ENCODE measurements around the gene IFI35. TPM values are rescaled to one million over a fixed set of nuclear protein-coding genes. Genes with fewer than 3 reads are reported as not detected.

The IFI35 gene
- 18.2 to 21.6 TPM (median 18.9 TPM) in 5 replicates for total RNA-seq (2022; extraction: Qiagen RNA extraction; ENCODE audit: low read depth)

GRCh38 chr17:43006639-43007551 lies at the start of gene IFI35:
TSS of gene IFI35 (plus strand) at chr17:43006784. CDS start at chr17:43006948, 164 bp downstream.

GRCh38 chr17:42964161-42964932 lies 42.2 kb upstream of the IFI35 start, which contains the start of gene AARSD1:
TSS of gene AARSD1 (minus strand) at chr17:42964454. CDS start at chr17:42964440, 14 bp downstream.

GRCh38 chr17:42979511-42980273 lies 26.9 kb upstream of the IFI35 start, which contains the start of gene PTGES3L:
TSS of gene PTGES3L (minus strand) at chr17:42980080. CDS start at chr17:42980053, 27 bp downstream.

GRCh38 chr17:42980274-42980765 lies 26.3 kb upstream of the IFI35 start, which contains the start of gene RUNDC1:
TSS of gene RUNDC1 (plus strand) at chr17:42980565. CDS start at chr17:42980577, 12 bp downstream.

GRCh38 chr17:42997984-42998938 lies 8.3 kb upstream of the IFI35 start, which contains the start of gene RPL27:
TSS of gene RPL27 (plus strand) at chr17:42998419. CDS start at chr17:42998751, 332 bp downstream.

GRCh38 chr17:43021741-43022512 lies 15.3 kb downstream of the IFI35 start, which contains the start of gene VAT1:
TSS of gene VAT1 (minus strand) at chr17:43022385. CDS start at chr17:43022322, 63 bp downstream.

GRCh38 chr17:43024407-43025289 lies 18.1 kb downstream of the IFI35 start, which contains the start of gene RND2:
TSS of gene RND2 (plus strand) at chr17:43025231. CDS start at chr17:43025348, 117 bp downstream.

Other genes starting within 250 kb of the IFI35 start
- 0.65 to 1.7 TPM (median 1.4 TPM) in 5 replicates for gene RAMP2, start 245.6 kb upstream of the IFI35 start, total RNA-seq (2022; extraction: Qiagen RNA extraction; ENCODE audit: low read depth)
- gene VPS25, start 233.3 kb upstream of the IFI35 start, total RNA-seq (2022; extraction: Qiagen RNA extraction; ENCODE audit: low read depth): 121 to 129 TPM (median 125 TPM) in 5 replicates
- 0.90 to 1.1 TPM (median 1.0 TPM) in 5 replicates for gene WNK4, start 226.2 kb upstream of the IFI35 start, total RNA-seq (2022; extraction: Qiagen RNA extraction; ENCODE audit: low read depth)
- gene COA3, start 208.1 kb upstream of the IFI35 start, total RNA-seq (2022; extraction: Qiagen RNA extraction; ENCODE audit: low read depth): 125 to 149 TPM (median 135 TPM) in 5 replicates
- 0.05 to 0.08 TPM (median 0.06 TPM) in 3 of 5 replicates, not detected in the others for gene CNTD1, start 207.9 kb upstream of the IFI35 start, total RNA-seq (2022; extraction: Qiagen RNA extraction; ENCODE audit: low read depth)
- 76.1 to 101 TPM (median 78.7 TPM) in 5 replicates for gene BECN1, start 182.5 kb upstream of the IFI35 start, total RNA-seq (2022; extraction: Qiagen RNA extraction; ENCODE audit: low read depth)
- 225 to 285 TPM (median 238 TPM) in 5 replicates for gene PSME3, start 173.4 kb upstream of the IFI35 start, total RNA-seq (2022; extraction: Qiagen RNA extraction; ENCODE audit: low read depth)
- gene AOC2, start 162.2 kb upstream of the IFI35 start, total RNA-seq (2022; extraction: Qiagen RNA extraction; ENCODE audit: low read depth): 1.8 to 2.3 TPM (median 1.9 TPM) in 5 replicates
- 1.1 to 2.2 TPM (median 1.4 TPM) in 5 replicates for gene AOC3, start 155.6 kb upstream of the IFI35 start, total RNA-seq (2022; extraction: Qiagen RNA extraction; ENCODE audit: low read depth)
- not detected in 5 replicates for gene G6PC1, start 106.0 kb upstream of the IFI35 start, total RNA-seq (2022; extraction: Qiagen RNA extraction; ENCODE audit: low read depth)
- 53.8 to 58.0 TPM (median 57.6 TPM) in 5 replicates for gene AARSD1, start 42.3 kb upstream of the IFI35 start, total RNA-seq (2022; extraction: Qiagen RNA extraction; ENCODE audit: low read depth)
- gene PTGES3L, start 26.7 kb upstream of the IFI35 start, total RNA-seq (2022; extraction: Qiagen RNA extraction; ENCODE audit: low read depth): 0.73 to 2.0 TPM (median 1.0 TPM) in 5 replicates
- 20.6 to 23.0 TPM (median 22.1 TPM) in 5 replicates for gene RUNDC1, start 26.2 kb upstream of the IFI35 start, total RNA-seq (2022; extraction: Qiagen RNA extraction; ENCODE audit: low read depth)
- gene RPL27, start 8.4 kb upstream of the IFI35 start, total RNA-seq (2022; extraction: Qiagen RNA extraction; ENCODE audit: low read depth): 2,973 to 3,984 TPM (median 3,050 TPM) in 5 replicates
- gene VAT1, start 15.6 kb downstream of the IFI35 start, total RNA-seq (2022; extraction: Qiagen RNA extraction; ENCODE audit: low read depth): 211 to 235 TPM (median 231 TPM) in 5 replicates
- 0.07 to 0.29 TPM (median 0.17 TPM) in 5 replicates for gene RND2, start 18.4 kb downstream of the IFI35 start, total RNA-seq (2022; extraction: Qiagen RNA extraction; ENCODE audit: low read depth)
- 21.8 to 26.1 TPM (median 23.4 TPM) in 5 replicates for gene BRCA1, start 118.6 kb downstream of the IFI35 start, total RNA-seq (2022; extraction: Qiagen RNA extraction; ENCODE audit: low read depth)
- gene NBR1, start 164.4 kb downstream of the IFI35 start, total RNA-seq (2022; extraction: Qiagen RNA extraction; ENCODE audit: low read depth): 29.1 to 41.6 TPM (median 39.5 TPM) in 5 replicates
- 0.77 to 1.5 TPM (median 0.94 TPM) in 5 replicates for gene TMEM106A, start 205.1 kb downstream of the IFI35 start, total RNA-seq (2022; extraction: Qiagen RNA extraction; ENCODE audit: low read depth)
- not detected in 5 replicates for gene CCDC200, start 221.8 kb downstream of the IFI35 start, total RNA-seq (2022; extraction: Qiagen RNA extraction; ENCODE audit: low read depth)
- not detected in 5 replicates for gene RNU2-1, start 227.2 kb downstream of the IFI35 start, total RNA-seq (2022; extraction: Qiagen RNA extraction; ENCODE audit: low read depth)